Measurements from ENCODE around the gene DAP. TPM values are rescaled to one million over a fixed set of nuclear protein-coding genes. Genes with fewer than 3 reads are reported as not detected.

Gene DAP
- total and polyA plus RNA-seq, 4 donors, result 36.6 to 122 (median 101) TPM

DNA sequence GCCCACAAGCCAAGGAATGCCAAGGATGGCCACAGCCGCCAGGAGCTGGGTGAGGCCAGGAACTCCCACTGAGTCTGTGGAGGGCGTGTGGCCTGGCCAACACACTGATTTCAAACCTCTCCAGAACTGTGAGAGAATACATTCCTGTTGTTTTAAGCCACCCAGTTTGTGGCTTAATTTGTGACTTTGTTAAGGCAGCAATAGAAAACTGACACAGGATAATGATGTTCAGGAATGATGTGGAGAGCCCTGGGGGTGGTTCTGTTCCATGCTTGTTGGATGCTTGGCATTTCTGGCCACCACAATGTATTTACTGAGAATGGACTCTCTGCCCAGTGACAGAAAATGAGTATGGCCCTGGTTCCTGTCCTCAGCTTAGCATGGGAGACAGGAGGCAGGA, 82.8 kb downstream of the DAP start:
- Histone ChIP-seq H3K9me3 (ENCODE audit: control insufficient read depth in 4 of 4, low read length in 3 of 4) (no peaks in the 10 kb centered on the region), H3K36me3 (ENCODE audit: control insufficient read depth in 4 of 4, insufficient read depth in 3 of 4, low read depth in 1 of 4, low read length in 3 of 4) (peaks cover 18 to 42% (median 28%) of the 10 kb centered on the region in 4 donors), H3K4me3 (ENCODE audit: low read depth in 1 of 3, low read length in 3 of 3) (no peak overlapping the region), H3K27ac (ENCODE audit: low read depth in 1 of 2, low read length in 2 of 2) (no peak overlapping the region), H3K27me3 (ENCODE audit: control insufficient read depth in 4 of 4, insufficient read depth in 4 of 4, low read length in 3 of 4) (no peaks in the 10 kb centered on the region), H3K4me1 (ENCODE audit: control insufficient read depth in 4 of 4, insufficient read depth in 4 of 4, low read length in 3 of 4) (no peaks in the 10 kb centered on the region), H3K9ac (ENCODE audit: low read depth in 1 of 2, low read length in 2 of 2) (no peak overlapping the region)
- DNase-seq (ENCODE audit: low spot score), result no peak
- no peak for TF ChIP-seq HNF4A (conservative IDR thresholded peaks at IDR 0.05)
- TF ChIP-seq, protein P1, sequence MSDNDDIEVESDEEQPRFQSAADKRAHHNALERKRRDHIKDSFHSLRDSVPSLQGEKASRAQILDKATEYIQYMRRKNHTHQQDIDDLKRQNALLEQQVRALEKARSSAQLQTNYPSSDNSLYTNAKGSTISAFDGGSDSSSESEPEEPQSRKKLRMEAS (IDR thresholded peaks at IDR 0.05), result no peak
- TF ChIP-seq RXRA (IDR thresholded peaks at IDR 0.05), result no peak
- TF ChIP-seq JUND (IDR thresholded peaks at IDR 0.05), result no peak
- TF ChIP-seq NR2F2 (IDR thresholded peaks at IDR 0.05), result no peak
- no peak for TF ChIP-seq YY1 (IDR thresholded peaks at IDR 0.05)
- TF ChIP-seq SP1 (IDR thresholded peaks at IDR 0.05), result no peak
- TF ChIP-seq, protein P2, sequence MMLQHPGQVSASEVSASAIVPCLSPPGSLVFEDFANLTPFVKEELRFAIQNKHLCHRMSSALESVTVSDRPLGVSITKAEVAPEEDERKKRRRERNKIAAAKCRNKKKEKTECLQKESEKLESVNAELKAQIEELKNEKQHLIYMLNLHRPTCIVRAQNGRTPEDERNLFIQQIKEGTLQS (IDR thresholded peaks at IDR 0.05), result no peak
- TF ChIP-seq, protein P3, sequence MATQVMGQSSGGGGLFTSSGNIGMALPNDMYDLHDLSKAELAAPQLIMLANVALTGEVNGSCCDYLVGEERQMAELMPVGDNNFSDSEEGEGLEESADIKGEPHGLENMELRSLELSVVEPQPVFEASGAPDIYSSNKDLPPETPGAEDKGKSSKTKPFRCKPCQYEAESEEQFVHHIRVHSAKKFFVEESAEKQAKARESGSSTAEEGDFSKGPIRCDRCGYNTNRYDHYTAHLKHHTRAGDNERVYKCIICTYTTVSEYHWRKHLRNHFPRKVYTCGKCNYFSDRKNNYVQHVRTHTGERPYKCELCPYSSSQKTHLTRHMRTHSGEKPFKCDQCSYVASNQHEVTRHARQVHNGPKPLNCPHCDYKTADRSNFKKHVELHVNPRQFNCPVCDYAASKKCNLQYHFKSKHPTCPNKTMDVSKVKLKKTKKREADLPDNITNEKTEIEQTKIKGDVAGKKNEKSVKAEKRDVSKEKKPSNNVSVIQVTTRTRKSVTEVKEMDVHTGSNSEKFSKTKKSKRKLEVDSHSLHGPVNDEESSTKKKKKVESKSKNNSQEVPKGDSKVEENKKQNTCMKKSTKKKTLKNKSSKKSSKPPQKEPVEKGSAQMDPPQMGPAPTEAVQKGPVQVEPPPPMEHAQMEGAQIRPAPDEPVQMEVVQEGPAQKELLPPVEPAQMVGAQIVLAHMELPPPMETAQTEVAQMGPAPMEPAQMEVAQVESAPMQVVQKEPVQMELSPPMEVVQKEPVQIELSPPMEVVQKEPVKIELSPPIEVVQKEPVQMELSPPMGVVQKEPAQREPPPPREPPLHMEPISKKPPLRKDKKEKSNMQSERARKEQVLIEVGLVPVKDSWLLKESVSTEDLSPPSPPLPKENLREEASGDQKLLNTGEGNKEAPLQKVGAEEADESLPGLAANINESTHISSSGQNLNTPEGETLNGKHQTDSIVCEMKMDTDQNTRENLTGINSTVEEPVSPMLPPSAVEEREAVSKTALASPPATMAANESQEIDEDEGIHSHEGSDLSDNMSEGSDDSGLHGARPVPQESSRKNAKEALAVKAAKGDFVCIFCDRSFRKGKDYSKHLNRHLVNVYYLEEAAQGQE (IDR thresholded peaks at IDR 0.05), result no peak
- WGBS, result 98% methylated on average over 2 of the region's 2 CpGs

DNA sequence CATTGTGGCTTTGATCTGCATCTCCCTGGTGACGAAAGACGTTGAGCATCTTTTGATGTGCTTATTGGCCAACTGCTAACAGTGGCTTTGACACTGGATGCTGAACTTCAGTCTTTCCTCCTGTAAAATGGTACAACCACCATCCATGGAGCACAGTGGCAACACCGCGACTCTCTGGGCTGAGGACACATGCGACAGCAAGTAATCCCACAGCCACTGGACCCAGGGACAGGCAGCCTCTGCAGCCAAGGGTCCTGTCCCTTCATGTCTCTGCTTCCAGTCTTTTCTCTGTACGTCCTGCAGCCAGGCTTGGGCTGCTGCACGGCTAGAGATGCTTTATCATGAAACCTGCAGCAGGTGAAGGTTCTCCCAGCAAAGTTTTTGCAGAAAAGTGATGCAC, 83.5 kb downstream of the DAP start:
- H3K4me1 ChIP-seq (ENCODE audit: control insufficient read depth in 4 of 4, insufficient read depth in 4 of 4, low read length in 3 of 4), result peaks cover 0 to 3% (median 0%) of the 10 kb centered on the region in 4 donors
- H3K4me3 ChIP-seq (ENCODE audit: low read depth in 1 of 3, low read length in 3 of 3), result no peak overlapping the region
- no peaks in the 10 kb centered on the region for H3K27me3 ChIP-seq (ENCODE audit: control insufficient read depth in 4 of 4, insufficient read depth in 4 of 4, low read length in 3 of 4)
- WGBS, result 97% methylated on average over 7 of the region's 7 CpGs
- H3K9ac ChIP-seq (ENCODE audit: low read depth in 1 of 2, low read length in 2 of 2), result no peak overlapping the region
- peaks cover 14 to 37% (median 25%) of the 10 kb centered on the region in 4 donors for H3K36me3 ChIP-seq (ENCODE audit: control insufficient read depth in 4 of 4, insufficient read depth in 3 of 4, low read depth in 1 of 4, low read length in 3 of 4)
- no peak overlapping the region for H3K27ac ChIP-seq (ENCODE audit: low read depth in 1 of 2, low read length in 2 of 2)
- no peak for TF ChIP-seq SP1 (IDR thresholded peaks at IDR 0.05)
- TF ChIP-seq, protein P4, sequence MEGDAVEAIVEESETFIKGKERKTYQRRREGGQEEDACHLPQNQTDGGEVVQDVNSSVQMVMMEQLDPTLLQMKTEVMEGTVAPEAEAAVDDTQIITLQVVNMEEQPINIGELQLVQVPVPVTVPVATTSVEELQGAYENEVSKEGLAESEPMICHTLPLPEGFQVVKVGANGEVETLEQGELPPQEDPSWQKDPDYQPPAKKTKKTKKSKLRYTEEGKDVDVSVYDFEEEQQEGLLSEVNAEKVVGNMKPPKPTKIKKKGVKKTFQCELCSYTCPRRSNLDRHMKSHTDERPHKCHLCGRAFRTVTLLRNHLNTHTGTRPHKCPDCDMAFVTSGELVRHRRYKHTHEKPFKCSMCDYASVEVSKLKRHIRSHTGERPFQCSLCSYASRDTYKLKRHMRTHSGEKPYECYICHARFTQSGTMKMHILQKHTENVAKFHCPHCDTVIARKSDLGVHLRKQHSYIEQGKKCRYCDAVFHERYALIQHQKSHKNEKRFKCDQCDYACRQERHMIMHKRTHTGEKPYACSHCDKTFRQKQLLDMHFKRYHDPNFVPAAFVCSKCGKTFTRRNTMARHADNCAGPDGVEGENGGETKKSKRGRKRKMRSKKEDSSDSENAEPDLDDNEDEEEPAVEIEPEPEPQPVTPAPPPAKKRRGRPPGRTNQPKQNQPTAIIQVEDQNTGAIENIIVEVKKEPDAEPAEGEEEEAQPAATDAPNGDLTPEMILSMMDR (IDR thresholded peaks at IDR 0.05; ENCODE audit: low read depth, low read length, missing input control), result no peak
- TF ChIP-seq HNF4G (IDR thresholded peaks at IDR 0.05), result no peak
- no peak for TF ChIP-seq FOXA2 (IDR thresholded peaks at IDR 0.05)
- TF ChIP-seq, protein P3 (IDR thresholded peaks at IDR 0.05), result no peak
- no peak for TF ChIP-seq FOXA1 (IDR thresholded peaks at IDR 0.05)
- TF ChIP-seq, protein P2 (IDR thresholded peaks at IDR 0.05), result no peak
- TF ChIP-seq HNF4A (conservative IDR thresholded peaks at IDR 0.05), result no peak
- no peak for TF ChIP-seq JUND (IDR thresholded peaks at IDR 0.05)
- TF ChIP-seq, protein P5, sequence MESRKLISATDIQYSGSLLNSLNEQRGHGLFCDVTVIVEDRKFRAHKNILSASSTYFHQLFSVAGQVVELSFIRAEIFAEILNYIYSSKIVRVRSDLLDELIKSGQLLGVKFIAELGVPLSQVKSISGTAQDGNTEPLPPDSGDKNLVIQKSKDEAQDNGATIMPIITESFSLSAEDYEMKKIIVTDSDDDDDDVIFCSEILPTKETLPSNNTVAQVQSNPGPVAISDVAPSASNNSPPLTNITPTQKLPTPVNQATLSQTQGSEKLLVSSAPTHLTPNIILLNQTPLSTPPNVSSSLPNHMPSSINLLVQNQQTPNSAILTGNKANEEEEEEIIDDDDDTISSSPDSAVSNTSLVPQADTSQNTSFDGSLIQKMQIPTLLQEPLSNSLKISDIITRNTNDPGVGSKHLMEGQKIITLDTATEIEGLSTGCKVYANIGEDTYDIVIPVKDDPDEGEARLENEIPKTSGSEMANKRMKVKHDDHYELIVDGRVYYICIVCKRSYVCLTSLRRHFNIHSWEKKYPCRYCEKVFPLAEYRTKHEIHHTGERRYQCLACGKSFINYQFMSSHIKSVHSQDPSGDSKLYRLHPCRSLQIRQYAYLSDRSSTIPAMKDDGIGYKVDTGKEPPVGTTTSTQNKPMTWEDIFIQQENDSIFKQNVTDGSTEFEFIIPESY (IDR thresholded peaks at IDR 0.05), result no peak
- no peak for TF ChIP-seq YY1 (IDR thresholded peaks at IDR 0.05)
- TF ChIP-seq GABPA (IDR thresholded peaks at IDR 0.05 in 1 of 2, conservative IDR thresholded peaks at IDR 0.05 in 1 of 2), result no peak
- TF ChIP-seq, protein P1 (IDR thresholded peaks at IDR 0.05), result no peak
- TF ChIP-seq RXRA (IDR thresholded peaks at IDR 0.05), result no peak
- TF ChIP-seq TAF1 (conservative IDR thresholded peaks at IDR 0.05), result no peak
- no peak for TF ChIP-seq EGR1 (IDR thresholded peaks at IDR 0.05; ENCODE audit: low read depth in 2 of 2)
- no peak for TF ChIP-seq RAD21 (IDR thresholded peaks at IDR 0.05)
- no peak for TF ChIP-seq NR2F2 (IDR thresholded peaks at IDR 0.05)
- DNase-seq (ENCODE audit: low spot score), result no peak
- H3K9me3 ChIP-seq (ENCODE audit: control insufficient read depth in 4 of 4, low read length in 3 of 4), result no peaks in the 10 kb centered on the region
